HG03432 (cell line): ENCODE measurements around the gene ERC1.
"Not testable (repeated sequence)": the region's sequence is repeated elsewhere in the genome, so short reads cannot be mapped to it uniquely, and the experiment has no call there.

ENCODE experiments used
- ATAC-seq: cut with Tn5 transposase; IDR thresholded peaks from one replicate; pipeline ENCODE4 v1.9.1; 2021; ENCODE audit warnings: mild to moderate bottlenecking, moderate library complexity; ENCODE audit not compliant: unreplicated experiment

Gene ERC1

DNA sequence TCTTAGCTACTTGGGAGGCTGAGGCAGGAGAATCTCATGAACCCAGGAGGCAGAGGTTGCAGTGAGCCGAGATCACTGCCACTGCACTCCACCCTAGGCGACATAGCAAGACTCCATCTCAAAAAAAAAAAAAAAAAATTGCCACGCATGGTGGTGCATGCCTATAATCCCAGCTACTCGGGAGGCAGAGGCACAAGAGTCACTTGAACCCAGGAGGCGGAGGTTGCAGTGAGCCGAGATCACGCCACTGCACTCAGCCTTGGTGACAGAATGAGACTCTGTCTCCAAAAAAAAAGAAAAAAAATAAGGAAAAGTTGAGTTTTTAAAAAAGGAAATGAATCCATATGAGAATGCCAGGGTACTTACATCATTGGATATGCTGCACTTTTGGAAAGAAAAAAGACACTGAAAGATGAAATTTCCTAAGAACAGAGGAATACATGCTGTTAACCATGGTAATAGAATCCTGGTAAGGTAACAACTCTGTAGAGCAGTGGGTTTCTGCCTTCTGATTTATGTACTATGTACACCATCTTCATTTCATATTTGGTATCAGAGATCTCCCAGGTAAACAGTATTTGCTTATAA is 222.7 kb downstream of the ERC1 start:
- ATAC-seq = no peak

DNA sequence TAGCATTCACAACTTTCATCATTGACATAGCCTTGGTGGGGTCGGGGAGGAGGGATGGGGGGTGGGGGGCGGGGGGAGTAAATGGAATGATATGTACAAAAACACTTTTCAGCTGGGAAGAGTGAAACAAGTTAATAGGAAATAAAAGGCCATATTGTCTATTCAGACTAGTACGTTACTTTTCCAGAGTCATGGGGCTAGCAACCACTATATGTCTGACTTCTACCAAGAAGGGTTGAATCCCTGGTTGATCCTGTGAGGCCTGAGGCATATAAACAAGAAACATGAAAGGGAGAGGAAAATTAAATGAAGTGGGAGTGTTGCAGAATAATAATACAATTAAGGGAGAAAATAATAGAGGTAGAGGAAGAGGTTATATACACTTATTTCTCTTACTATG is 225.5 kb downstream of the ERC1 start:
- ATAC-seq = no peak

DNA sequence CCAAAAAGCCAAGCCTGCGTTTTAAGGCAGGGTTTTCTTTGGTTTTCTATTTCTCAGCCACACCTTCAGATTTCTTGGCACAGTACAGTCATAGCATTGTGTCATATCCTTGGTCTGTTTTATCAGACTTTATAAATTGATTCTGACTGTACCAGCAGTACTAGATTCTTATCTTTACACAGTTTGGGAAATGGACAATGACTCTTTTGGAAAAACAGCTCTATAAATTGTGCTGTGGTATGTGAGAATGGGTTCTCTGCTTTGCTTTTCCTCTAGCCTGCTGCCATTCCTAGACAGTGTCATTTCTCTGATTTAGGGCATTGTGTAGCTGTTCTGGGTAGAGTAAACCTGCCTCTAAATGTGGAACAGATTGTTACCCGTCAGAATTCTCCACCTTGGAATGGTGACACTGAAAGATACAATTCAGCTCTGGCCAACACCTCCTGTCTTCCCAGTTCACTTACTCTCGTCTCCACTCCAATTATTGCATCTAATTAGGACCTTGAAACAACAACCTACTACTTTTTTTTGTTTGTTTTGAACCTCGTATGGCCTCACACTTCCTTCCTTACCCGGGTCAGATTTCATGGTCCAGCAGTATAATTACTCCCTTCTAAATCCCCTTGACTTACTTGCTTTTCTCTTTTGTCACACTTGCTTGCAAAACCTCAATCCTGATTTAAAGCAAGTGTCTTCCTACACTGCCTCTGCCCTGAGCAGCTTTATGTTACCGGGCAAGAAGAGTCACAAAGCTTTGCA is 226.3 kb downstream of the ERC1 start:
- no peak for ATAC-seq

DNA sequence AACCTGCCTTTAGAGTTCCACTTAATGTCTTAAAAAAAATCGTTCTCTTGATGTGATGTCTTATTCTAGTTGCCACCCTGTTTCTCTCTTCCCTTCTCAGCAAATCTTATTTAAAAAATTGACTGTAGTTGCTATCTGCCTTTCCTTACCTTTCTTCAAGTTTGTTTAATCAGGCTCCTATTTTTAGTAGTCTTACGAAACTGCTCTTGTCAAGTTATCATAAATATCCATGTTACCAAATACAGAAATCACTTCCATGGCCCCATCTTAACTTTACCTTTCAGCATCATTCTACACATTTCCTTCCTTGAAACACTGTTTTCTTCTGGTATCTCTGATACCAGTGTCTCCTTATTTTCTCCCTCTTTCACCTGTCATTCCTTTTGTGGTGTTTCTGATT is 227.3 kb downstream of the ERC1 start:
- no peak for ATAC-seq

DNA sequence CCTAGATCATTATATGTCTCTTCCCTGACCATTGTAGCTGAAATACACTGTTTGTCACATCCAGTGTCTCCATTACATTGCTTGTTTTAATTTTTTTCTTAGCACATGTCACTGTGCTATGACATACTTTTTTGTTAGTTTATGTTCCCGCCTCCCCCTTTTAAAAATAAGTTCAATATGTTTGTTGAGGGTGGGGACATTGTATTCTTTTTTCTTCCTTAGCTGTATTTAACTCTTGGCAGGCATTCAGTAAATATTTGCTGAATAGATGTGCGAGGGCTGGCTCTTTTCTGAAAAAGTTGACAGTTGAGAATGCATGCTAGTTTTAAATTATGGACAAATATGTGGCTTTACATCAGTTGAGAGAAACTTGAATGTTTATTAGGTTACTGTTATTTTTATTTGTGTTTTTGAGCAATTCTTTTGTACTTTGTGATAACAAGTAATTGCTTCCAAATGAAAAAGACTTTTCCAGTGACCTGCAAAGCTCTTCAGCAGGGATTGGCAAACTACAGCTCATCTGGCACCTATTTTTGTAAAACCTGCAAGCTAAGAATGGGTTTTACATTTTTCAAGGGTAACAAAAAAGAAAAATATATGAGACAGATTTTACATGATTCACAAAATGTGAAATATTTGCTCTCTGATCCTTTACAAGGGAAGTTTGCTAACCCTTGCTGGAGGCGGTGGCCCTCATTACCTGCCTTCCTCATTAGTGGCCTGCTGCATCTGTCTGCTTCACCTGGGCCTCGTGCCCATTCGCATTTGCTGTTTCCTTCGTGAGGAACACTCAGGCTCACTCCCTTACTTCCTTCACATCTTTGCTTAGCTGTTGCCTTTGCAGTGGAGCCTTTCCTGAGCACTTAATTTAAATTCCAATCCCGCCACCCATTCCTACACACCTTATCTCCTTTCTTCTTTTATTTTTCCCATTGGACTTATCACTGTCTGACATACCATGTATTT is 229.4 kb downstream of the ERC1 start:
- ATAC-seq = no peak

DNA sequence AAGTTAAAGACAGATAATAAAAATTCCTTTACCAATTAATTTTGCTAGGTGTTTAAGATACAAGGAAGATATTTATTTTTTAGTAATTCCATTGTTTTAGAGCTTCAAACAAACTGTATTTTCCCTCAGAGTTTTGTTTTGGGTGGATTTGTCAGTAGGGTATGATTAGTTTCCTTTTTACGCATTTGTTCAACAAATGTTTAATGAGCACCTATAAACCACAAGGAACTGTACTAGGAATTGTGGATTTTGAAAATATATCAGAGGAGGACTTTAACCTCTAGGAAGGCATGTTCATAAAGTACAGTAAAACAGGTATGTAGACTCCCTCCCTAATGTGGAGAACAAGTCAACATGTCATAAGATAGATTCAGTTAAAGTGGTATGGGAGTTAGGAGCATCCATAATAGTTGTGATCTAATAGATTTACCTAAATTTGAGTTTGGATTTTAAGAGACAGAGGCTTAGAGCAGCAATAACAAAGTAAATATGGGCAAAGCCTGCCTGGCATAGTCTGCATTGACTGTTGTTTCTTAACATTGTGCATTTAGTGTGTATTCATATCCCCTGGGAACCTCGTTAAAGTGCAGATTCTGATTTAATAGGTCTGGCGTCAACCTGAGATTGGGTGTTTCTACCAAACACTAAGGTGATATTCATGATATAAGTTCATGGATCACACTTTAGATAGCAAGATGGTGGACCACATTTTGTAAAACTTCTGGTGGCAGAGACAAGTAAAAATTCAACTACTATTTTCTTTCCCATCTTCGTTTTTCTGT is 232.0 kb downstream of the ERC1 start:
- ATAC-seq = no peak

DNA sequence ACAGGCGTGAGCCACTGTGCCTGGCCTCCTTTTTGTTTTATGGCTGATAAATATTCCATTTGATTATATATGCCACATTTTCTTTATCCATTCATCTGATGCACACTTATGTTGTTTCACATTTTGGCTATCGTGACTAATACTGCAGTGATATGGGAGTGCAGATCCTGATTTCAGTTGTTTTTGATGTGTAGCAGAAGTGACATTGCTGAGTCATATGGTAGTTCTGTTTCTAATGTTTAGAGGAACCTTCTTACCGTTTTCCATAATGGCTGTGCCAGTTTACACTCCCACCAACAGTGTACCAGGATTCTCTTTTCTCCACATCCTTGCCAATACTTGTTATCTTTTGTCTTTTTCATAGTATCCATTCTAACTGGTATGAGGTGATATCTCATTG is 235.9 kb downstream of the ERC1 start:
- ATAC-seq = no peak

DNA sequence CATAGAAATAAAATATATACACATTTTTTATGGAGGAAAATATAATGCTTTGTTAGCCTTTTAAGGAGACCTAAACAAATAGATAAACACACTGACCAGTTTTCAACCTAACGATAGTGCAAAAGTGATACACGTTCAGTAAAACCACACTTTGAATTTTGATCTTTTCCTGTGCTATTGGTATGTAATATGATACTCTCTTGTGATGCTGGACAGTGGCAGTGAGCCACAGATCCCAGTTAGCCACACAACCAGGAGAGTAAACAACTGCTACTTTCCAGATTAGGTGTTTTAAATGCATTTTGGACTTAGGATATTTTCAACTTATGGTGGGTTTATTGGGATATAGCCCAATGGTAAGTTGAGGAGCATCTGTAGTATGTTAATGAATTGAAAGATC is 243.1 kb downstream of the ERC1 start:
- no peak for ATAC-seq

DNA sequence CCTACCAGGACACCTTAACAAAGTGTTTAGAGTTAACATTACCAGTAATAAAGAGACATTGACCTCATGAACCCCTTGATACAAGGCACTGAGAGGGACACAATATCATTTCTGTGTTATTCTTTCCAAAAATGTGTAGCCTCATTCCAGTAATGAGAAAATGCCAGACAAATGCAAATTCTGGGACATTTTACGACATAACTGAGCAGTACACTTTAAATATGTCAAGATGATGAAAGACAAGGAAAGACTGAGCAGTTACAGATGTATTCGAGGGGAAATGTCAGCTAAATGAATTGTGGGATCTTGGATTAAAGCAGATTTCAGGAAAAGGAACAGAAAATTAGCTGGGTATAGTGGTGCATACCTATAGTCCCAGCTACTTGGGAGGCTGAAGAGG is 255.6 kb downstream of the ERC1 start:
- ATAC-seq = no peak

DNA sequence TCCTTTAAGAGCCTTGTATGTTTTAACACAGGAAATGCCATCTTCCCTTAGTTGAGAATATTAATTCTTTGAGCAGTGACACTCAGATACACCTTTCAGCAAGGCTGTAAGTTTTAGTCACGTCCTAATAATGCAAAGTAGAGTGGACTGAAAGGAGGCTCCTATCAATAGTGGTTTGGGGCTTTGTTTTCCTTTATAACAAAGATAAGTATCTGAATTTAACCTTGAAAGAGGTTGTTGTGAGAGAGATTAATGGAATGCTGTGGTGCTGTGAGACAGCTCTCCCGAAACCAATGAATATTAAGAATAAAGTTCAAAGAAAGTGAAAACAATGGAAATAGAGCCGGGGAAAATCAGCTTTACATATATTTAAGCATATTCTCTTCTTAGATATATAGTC is 259.6 kb downstream of the ERC1 start:
- no peak for ATAC-seq

DNA sequence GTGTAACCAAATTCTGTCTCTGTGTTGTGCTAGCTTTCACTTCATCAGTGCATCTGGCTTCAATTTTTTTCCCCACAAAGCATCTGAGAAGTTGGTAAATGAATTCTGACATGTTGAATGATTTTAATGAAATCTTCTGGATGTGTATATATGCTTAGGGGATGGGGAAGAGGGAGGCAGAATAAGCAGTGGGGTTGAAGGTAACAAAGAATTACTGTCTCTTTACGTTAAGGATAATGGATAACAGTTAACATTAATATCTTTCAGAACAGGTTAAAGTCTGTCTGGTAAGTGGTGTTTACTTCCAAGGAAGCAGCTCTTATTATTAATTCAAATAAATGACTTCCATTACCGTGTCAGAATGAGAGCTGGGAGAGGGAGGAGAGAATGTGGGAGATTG is 261.7 kb downstream of the ERC1 start:
- no peak for ATAC-seq

DNA sequence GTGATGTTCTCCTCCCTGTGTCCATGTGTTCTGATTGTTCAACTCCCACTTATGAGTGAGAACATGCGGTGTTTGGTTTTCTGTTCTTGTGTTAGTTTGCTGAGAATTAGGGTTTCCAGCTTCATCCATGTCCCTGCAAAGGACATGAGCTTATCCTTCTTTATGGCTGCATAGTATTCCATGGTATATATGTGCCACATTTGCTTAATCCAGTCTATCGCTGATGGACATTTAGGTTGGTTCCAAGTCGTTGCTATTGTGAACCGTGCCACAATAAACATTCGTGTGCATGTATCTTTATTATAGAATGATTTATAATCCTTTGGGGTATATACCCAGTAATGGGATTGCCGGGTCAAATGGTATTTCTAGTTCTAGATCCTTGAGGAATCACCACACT is 264.1 kb downstream of the ERC1 start:
- not testable (repeated sequence) for ATAC-seq

DNA sequence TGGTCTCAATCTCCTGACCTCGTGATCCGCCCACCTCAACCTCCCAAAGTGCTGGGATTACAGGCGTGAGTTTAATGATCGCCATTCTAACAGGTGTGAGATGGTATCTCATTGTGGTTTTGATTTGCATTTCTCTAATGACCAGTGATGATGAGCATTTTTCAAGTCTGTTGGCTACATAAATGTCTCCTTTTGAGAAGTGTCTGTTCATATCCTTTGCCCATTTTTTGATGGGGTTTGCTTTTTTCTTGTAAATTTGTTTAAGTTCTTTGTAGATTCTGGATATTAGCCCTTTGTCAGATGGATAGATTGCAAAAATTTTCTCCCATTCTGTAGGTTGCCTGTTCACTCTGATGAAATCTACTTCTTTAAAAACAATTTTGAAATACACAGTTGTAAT is 264.8 kb downstream of the ERC1 start:
- not testable (repeated sequence) for ATAC-seq

DNA sequence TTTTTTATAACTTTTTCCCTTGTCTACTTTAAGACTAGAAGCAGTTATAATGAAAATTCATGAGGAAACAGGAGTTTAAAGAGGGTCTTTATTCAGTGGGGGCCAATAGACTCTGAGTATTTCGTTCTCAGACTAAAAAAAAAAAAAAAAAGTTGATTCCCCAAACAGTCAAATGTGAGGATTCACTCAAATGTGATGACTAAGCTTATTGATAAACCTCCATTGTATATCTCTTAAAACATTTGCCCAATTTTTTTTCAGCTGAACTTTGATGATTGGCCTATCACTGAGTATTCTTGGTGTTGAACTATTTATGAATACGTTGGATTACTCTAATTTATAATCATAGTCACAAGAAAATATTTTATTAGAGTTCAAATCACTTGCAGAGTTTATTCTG is 265.3 kb downstream of the ERC1 start:
- no peak for ATAC-seq

DNA sequence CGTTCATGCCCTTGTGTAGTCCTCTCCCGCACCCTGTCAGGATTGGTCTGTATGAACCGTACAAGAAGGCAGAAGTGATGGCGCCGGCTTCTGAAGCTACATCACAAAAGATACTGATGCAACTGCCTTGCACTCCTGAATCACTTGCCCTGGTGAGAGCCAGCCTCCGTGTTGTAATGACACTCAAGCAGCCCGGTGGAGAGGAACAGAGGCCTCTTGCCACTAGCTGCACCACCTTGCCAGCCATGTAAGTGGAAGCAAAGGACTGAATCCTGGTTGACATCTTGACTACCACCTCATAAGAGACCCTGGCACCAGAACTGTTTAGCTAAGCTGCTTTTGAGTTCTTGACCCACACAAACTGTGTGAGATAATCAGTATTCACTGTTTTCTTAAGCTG is 266.0 kb downstream of the ERC1 start:
- ATAC-seq = no peak

DNA sequence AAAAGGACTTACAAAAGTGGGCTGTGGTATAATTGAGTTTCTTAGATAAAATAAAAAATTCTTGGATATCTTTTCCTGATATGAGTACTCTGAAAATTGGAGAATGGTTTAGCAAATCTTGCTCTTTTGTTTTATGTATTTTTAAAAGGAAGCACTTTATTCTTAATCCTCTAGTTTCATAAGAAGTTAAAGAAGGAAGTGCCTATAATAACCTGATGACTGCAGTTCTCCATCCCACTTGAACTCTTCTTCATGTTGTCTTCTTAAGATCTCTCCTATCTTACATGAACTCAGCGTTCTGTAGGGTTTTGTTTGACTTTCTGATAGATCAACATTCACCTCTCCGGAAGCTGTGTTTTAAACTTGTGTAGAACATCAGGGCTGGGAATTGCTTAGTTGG is 271.0 kb downstream of the ERC1 start:
- ATAC-seq = no peak

DNA sequence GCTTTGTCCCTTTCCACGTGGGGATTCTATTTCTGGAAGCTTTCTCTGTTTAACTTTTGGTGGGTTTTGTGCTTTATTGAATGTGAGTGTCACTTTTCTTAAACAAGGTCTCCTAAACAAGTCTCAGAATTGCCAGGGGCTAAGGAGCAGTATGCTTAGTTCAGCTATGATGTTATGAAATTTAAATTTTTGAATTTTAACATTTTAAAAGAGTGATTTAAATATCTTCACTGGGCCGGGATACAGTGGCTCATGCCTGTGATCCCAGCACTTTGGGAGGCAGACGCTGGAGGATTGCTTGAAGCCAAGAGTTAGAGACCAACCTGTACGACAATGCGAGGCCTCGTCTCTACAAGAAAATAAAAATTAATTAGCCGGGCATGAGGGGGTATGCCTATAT is 276.2 kb downstream of the ERC1 start:
- no peak for ATAC-seq

DNA sequence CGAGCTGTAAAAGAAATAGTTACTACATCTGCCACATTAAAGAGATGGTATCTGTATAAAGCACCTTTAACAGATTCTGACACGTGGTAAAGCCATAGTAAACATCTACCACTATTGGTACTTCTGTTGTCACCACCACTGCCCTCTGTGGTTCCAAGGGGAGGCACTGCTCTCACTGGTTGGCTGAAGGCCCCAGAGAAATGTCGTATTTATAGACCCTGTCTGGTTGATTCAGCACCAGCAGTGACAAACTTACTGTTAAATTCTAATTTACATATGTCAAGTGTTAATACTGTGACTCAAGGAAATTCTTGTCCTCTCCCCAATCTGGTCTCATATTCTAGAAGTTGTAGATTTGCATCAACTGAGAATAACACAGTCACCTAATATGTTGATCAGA is 281.1 kb downstream of the ERC1 start:
- ATAC-seq = no peak

DNA sequence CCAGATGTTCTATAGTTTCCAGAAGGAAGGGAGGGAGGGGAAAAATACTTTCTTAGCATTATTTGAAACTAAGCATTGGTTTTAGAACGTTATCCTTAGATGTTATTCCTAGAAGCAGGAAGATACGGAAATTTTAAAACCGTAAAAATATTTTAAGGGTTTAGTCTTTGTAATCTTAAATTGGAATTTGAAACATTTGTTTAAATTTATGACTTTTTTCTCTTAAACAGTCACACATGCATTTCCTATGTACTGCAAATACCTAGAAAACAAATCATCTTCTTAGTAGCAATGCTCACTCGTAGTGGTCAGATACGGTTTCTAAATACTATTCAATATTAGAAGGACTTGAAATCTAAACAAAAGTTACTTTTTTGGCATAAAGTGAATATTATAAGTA is 282.0 kb downstream of the ERC1 start:
- no peak for ATAC-seq

DNA sequence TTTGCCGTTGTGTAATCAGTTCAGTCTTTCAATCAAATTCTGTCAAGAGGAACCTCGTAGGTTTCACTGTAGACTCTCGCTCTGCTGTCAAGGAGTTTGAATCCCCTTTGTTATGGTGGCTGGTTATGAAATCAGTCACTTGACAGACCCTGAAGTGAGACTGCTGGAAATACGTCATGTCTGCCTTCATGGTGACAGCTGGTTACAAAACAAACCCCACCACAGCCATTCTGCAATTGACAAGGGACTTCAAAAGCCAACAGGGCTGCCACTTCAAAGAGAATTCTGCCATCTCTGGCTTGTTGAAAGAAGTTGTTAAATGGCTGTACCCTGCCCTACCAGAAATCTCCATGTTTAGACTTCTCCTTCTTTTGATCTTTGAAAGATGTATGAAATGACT is 286.9 kb downstream of the ERC1 start:
- ATAC-seq = no peak

DNA sequence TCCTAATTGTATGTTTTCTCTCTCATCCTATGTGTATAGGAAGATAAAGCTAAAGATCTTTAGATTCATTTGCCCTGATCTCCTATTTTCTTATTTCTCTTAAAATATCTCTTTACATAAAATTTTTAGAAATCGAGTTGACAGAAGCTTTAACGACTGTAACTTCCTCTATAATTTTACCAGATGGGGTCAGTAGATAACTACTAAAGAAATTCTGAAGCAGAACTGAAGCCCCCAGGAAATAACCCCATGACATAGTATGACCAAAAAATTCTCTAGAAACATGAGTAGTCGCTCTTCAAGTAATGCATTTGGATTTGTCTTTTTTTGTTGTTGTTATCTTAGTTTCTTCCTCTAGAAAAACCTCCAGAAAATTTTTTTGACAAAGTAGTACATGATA is 288.0 kb downstream of the ERC1 start:
- no peak for ATAC-seq
